IMR-90 (cell line): ENCODE results near the gene FNTB. TPM values are rescaled to one million over a fixed set of nuclear protein-coding genes. Genes with fewer than 3 reads are reported as not detected.

Experiments used
- BHLHE40 ChIP-seq: fragments of 150-350 bp; IDR thresholded peaks from 2 replicates; pipeline ENCODE4 v1.6.1; 2016; ENCODE audit warnings: mild to moderate bottlenecking, low read depth, low read length
- MAZ ChIP-seq: IDR thresholded peaks from 2 replicates; pipeline ENCODE4 v1.6.1; 2012; ENCODE audit warnings: low read depth, mild to moderate bottlenecking, low read length, improper control_type of control experiment, moderate library complexity, borderline replicate concordance
- POLR2A ChIP-seq: IDR thresholded peaks from 2 replicates; pipeline ENCODE4 v1.6.1; 2012; ENCODE audit warnings: mild to moderate bottlenecking, low read depth, low read length
- RAD21 ChIP-seq: IDR thresholded peaks from 2 replicates; pipeline ENCODE4 v1.6.1; 2012; ENCODE audit warnings: low read length, improper control_type of control experiment
- RCOR1 ChIP-seq: IDR thresholded peaks from 2 replicates; pipeline ENCODE4 v1.6.1; 2012; ENCODE audit warnings: mild to moderate bottlenecking, low read length, improper control_type of control experiment; ENCODE audit not compliant: insufficient replicate concordance
- RFX5 ChIP-seq: IDR thresholded peaks from 2 replicates; pipeline ENCODE4 v1.8.0; 2012; ENCODE audit warnings: low read depth, mild to moderate bottlenecking, low read length, moderate library complexity
- USF2 ChIP-seq: fragments of 150-350 bp; IDR thresholded peaks from 2 replicates; pipeline ENCODE4 v1.6.1; 2017; ENCODE audit warnings: mild to moderate bottlenecking, antibody characterized with exemption, low read length, low read depth
- polyA plus RNA-seq, 3 experiments: library from polyadenylated mRNA; depleted of rRNA; stranded (reverse); fragments of >200 nt; gene quantifications; 2 replicates each; pipeline ENCODE4 v1.2.3, GENCODE V29; 2012; ENCODE audit warnings: low replicate concordance in 1 of 3
- total RNA-seq: library from RNA; depleted of rRNA; stranded (reverse); fragments of >200 nt; gene quantifications from 2 replicates; pipeline ENCODE4 v1.2.3, GENCODE V29; 2012

FNTB gene
- total and polyA plus RNA-seq, 2 of the 4 experiments (the other 2 are of a cell fraction), result 9.9 to 18.5 TPM

GRCh38 chr14:64986648-64987437 lies at the start of gene FNTB (continued):
- TF ChIP-seq RAD21, result peak; percentile 91
- TF ChIP-seq USF2, result no peak; the same call in 1 of the 2 replicates
- peak; percentile 21; the same call in 1 of the 2 replicates for TF ChIP-seq POLR2A
- peak; percentile 21 for TF ChIP-seq RCOR1
- TF ChIP-seq MAZ, result peak; percentile 71; the same call in 1 of the 2 replicates
- no peak; the same call in 1 of the 2 replicates for TF ChIP-seq BHLHE40
- 0 out of 2 replicates have a peak, but pooled peaks have one; percentile 26 for TF ChIP-seq RFX5
